Stimulated activated CD4-positive, alpha-beta T cell treated with anti-CD3 and anti-CD28 coated beads, Interleukin-2, amount 100 ng/mL, for 4 hours (primary cell): Measurements from ENCODE around the gene INTS1.
"Not testable (repeated sequence)": the region's sequence is repeated elsewhere in the genome, so short reads cannot be mapped to it uniquely, and the experiment has no call there.

ENCODE experiments used
- DNase-seq: peaks from one replicate; pipeline ENCODE4 v3.0.0-alpha.2; 2020; ENCODE audit warnings: low read depth

The INTS1 gene

DNA sequence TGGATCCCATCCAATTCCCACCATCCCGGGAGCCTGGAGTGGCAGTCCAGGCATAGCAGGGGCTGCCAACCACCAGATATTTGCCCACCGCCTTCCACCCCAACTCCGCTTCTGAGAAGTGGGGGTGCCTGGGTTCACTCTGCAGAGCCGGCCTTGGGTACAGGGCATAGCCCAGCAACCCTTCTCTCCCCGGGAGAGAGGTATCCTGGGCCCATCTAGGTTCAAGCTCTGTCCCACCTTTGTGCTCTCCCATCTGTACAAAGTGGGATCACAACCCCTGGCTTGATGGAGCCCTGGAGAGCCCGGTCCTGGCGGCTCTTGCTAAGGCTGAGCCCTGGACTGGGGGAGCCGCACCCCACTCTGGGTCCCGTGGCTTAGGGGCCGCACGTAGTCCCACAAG lies 57.1 kb downstream of the INTS1 start:
- DNase-seq: no peak

GRCh38 chr7:1446620-1447032 lies 57.6 kb downstream of the INTS1 start:
- DNase-seq: no peak

GRCh38 chr7:1446026-1446425 lies 58.2 kb downstream of the INTS1 start:
- DNase-seq: not testable (repeated sequence)

DNA sequence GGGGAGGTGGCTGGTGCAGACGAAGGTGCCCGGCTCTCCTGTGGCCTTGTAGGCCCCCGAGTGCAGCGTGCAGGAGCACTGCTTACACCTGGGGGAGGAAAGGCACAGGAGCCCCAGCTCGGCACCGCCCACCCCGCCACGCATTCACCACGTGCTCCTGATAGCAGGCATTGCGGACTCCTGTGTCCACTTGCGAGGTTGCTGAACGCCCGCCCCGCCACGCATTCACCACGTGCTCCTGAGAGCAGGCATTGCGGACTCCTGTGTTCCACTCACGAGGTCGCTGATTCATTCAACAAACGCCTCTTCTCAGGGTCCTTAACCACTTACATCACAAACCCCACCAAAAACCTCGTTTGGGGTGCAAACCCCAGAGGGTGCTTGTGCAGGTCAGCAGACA lies 58.8 kb downstream of the INTS1 start:
- DNase-seq: no peak

DNA sequence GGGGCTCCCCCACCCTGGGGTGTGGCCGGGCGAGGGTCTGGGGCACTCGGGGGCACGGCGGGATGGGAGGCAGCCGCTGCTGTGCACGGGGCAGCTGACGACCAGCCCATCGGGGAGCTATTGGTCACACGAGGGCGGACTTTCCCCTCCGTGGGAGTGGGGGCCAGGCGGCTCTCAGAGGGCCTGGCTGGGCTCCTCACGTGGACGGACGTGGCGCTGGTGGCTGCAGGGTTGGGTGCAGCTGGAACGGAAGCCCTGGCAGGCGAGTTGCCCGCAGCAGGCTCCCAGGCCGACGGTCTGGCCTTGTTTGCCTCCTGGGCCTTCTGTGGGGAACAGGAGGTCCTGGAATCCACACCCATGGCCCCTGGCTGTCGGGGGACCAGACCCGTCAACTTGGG lies 59.3 kb downstream of the INTS1 start:
- DNase-seq: no peak

GRCh38 chr7:1444214-1444924 lies 59.8 kb downstream of the INTS1 start:
- DNase-seq: no peak

DNA sequence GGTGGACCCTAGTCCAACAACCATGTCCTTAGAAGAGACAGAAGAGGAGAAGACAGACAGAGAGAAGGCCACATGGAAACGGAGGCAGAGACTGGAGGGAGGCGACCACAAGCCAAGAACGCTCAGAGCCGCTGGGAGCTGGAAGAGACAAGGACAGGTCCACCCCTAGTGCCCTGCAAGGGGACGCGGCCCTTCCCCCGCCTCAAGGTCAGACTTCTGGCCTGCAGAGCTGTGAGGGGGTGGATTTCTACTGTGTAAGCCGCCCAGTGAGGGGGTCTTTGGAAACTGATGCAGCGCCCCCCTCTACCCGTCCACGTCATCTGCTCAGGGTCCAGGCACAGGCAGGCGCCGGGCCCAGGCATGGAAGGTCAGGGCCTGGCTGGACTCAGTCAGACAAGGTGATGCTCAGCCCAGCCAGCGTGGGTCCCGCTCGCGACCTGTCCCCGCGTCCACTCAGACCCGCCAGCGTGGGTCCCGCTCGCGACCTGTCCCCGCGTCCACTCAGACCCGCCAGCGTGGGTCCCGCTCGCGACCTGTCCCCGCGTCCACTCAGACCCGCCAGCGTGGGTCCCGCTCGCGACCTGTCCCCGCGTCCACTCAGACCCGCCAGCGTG lies 60.5 kb downstream of the INTS1 start:
- DNase-seq: not testable (repeated sequence)

DNA sequence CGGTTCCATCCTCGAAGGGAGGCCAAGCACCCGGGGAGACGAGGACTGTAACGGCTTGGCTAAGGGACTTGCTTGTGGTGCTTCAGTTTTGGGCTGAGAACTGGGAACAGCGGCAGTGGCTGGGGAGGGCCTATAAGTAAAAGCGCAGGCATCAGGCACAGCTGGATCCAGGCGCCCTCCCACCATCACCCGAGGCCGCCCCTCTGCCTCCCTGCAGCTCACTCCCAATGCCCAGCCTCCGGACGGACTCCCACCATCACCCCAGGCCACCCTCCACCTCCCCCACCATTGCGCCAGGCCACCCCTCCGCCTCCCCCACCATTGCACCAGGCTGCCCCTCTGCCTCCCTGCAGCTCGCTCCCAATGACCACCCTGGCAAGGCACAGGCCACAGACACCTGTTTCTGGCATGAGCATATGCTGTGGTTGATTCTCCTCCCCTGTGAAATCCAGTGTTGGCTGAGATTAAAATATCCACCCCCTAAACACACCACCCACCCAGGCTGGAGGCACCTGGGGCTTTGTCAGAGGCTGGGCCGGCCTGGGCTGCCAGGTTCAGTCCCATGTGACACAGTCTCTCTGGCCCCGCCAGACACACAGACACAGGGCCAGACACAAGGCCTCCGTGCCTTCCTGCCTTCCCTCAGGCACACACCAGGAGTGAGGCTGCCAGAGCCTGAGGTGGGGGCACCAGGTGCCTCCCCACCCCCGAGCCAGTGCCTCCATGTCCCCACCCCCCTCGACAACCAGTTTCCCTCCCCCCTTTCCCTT lies 61.6 kb downstream of the INTS1 start:
- DNase-seq: no peak

DNA sequence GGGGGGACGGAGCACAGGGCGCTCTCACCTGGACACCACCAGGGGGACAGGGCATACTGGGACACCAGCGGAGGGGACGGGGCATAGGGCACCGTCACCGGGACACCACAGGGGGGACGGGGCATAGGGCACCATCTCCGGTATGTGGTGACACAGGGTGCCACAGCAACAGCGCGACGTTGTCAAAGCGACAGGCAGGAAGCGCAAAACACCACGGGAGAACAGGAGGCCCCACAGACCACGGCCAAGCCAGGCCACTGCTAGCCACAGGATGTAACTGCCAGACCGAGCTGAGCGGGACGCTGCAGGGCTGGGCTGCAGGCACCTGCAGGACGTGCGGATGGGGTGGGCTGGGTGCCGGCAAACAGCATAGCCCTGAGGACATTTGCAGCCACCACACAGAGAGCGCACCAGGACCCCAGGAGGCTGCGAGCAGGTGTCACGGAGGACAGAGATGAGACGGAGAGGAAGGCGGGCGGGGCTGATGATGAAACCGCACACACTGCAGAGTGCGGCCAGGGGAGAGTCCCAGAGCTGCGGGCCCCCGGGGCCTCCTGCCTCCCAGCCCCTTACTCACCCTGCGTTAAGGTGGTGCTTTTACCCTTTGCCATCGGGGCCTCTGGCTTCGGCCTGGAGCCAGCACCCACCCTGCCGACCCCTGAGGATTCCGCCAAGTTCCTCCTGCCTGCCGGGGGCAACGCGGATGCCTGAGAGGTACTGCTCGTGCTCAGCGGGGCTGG lies 62.4 kb downstream of the INTS1 start:
- DNase-seq: no peak

- DNase-seq: no peak
Observed at GRCh38 chr7:1440620-1441019, 63.6 kb downstream of the INTS1 start.

DNA sequence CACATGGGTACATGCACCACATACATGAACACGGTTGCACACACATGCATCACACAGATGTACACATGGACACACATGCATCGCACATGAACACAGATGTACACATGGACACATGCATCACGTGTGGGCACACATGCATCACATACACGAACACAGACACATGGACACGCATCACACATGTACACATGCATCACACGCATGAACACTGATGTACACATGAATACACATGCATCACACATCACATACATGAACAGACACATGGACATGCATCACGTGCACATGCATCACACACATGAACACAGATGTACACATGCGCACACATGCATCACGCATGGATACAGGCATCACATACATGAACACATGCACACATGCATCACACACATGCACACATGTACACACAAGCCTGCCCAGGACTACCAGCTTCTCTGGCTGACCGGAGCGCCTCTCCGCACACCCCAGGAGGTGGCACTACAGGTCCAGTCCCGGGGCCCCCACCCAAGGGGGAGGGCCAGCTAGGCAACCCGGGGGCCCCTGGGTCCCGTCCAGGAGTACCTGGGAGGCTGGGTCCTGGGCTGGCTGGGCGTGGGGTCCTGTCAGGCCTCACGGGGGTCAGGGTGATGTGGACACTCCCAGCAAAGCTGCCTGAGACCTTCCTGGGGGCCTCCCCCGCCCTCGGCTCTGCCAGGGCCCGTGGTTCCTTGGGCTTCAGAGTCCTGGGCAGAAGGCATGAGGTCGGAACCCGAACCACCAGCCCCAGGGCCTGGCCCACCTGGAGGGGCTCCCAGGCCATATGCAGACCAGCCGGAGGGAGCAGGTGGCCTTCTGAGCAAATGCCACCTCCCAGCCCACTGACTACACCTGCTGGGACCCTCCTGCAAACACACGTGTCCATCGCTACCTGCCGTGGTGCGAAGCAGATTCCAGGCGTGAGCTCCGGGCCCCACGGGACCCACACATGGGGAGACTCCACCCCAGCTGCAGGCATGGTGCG lies 64.5 kb downstream of the INTS1 start:
- DNase-seq: no peak

- DNase-seq: no peak
Observed at GRCh38 chr7:1438821-1439220, 65.4 kb downstream of the INTS1 start.

DNA sequence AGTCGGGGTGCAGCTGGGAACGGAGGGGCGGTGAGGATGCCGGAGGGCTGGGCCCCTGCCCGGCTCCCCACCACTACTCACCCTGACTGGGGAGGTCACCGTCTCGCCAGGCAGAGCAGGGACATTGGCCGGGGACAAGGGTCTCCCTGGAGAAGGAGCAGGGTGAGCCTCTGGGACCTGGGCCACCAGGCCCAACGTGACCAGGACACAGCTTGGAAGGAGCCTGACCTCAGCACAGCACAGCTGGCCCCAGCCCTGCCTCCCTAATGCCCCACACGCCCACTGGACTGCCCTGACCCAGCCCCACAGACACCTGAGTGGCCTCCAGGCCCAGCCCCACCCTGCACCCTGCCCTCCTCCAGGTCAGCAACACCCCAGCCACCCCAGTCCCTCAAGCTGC lies 66.0 kb downstream of the INTS1 start:
- no peak for DNase-seq

DNA sequence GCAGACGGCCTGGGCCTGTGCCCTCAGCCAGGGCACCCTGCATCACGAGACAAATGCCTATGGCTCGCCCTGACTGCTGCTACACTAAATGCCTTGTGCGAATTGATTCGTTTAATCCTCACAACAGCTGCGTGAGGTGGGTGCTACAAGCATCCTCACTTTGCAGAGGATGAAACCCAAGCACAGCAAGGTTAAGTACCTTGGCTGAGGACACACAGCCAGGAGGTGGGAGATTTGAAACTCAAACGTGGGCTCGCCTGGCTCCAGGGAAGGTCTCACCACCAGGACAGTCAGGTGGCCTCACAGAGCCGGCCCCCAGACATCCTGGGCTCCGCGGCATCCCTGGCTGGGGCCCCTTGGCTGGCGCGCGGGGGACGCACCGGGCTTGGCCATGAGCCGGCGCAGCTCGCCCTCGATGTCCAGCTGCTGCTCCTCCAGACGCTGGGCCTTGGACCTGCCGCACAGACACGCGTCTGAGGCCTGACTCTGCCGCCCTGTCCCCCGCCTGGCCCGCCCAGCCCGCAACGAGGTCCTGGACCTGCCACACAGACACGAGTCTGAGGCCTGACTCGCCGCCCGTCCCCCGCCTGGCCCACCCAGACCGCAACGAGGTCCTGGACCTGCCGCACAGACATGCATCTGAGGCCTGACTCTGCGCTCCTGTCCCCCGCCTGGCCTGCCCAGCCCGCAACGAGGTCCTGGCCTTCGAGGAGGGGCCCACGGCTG lies 66.9 kb downstream of the INTS1 start:
- DNase-seq: no peak

GRCh38 chr7:1436608-1437007 lies 67.6 kb downstream of the INTS1 start:
- no peak for DNase-seq

GRCh38 chr7:1434891-1435670 lies 69.1 kb downstream of the INTS1 start:
- DNase-seq: no peak

DNA sequence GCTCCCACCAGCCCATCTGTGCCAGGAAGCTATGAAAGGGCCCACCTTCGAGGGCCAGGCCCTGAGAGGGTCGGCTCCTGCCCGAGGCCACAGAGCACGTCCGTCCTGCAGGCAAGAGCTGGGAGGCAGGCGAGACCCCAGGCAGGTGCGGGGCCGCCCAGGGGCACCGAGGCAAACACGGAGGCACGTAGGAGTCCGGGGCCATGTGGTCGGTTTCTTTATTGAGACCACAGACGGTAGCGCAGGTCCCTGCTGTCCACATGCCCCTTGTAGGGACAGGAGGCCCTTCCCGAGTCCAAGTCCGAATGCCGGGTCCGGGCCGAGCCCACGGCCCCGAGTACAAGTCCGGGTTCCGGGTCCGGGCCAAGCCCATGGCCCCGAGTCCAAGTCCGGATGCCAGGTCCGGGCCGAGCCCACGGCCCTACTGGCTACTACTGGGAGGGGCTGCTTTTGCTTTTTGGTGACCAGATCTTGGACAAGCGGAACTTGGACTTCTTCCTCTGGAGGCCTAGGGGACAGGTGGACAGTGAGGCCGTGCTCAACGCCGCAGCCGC lies 69.9 kb downstream of the INTS1 start:
- DNase-seq: no peak

DNA sequence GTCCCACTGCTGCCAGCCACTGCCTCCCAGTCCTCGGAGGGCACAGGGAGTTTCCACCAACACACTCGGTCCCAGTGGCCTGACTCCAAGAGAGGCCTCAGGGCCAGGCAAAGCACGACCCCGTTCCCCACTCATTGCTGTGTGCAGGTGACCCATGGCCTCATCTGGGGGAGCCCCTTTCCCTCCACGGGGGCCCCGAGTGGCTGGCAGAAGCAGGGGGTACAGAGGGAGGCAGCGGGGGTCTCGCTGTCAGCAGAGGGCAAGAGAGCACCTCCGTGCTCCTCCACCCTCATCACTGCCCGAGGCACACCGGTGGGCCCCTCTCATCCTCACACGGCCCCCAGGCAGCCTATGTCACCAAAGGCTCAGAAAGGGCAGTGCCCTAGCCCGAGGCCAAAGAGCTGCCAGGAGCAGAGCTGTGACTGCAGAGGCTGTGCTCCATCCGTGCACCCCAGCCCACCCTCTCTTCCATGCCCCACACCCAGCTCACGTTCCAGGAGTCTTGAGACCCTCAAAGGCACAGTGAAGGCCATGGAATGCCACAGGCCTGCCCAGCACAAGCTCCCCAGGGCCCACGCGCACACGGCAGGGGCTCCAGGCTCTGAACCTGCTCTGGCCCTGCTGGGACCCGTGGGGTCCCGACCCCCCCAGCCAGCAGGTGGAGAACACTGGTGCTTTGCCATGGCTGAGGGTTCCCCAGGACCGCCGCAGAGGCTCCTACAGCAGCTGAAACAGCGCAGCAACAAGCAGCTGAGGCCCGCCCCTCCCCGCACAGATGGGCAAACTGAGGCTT lies 70.9 kb downstream of the INTS1 start:
- no peak for DNase-seq
